WTC11 (cell line): ENCODE results near the gene PPA2. TPM values are rescaled to one million over a fixed set of nuclear protein-coding genes. Genes with fewer than 3 reads are reported as not detected.

ENCODE experiments used
- ATAC-seq: fragments of 200-7000 bp; cut with Tn5 transposase; 2 replicates; pipeline ENCODE4 v1.10.0; 2021; ENCODE audit warnings: mild to moderate bottlenecking, moderate library complexity
- CTCF ChIA-PET: fragments of 300-600 bp; sonication (Branson Sonifier 250); formaldehyde crosslinking; loops from one replicate; lab custom pipeline; 2021; ENCODE audit warnings: antibody characterized with exemption; lab: Charles Lee
- POLR2A ChIA-PET: fragments of 350-600 bp; sonication (Branson Sonifier 250); formaldehyde crosslinking; loops from one replicate; lab custom pipeline; 2021; ENCODE audit warnings: antibody characterized with exemption; lab: Charles Lee
- DNase-seq: peaks from one replicate; pipeline ENCODE4 v3.0.0; 2021; ENCODE audit warnings: low spot score
- H3K27ac Mint-ChIP-seq: 2 replicates; pipeline ENCODE4 v1.8.0; 2021; ENCODE audit warnings: mixed read lengths
- H3K27me3 Mint-ChIP-seq: 2 replicates; pipeline ENCODE4 v1.8.0; 2021; ENCODE audit warnings: low read depth, mild to moderate bottlenecking, moderate library complexity, mixed read lengths
- H3K36me3 Mint-ChIP-seq: 2 replicates; pipeline ENCODE4 v1.8.0; 2021; ENCODE audit warnings: mixed read lengths
- H3K4me1 Mint-ChIP-seq: 2 replicates; pipeline ENCODE4 v1.8.0; 2022; ENCODE audit warnings: mixed read lengths
- H3K4me3 Mint-ChIP-seq: 2 replicates; pipeline ENCODE4 v1.8.0; 2021; ENCODE audit warnings: mild to moderate bottlenecking, moderate library complexity, mixed read lengths
- H3K9me3 Mint-ChIP-seq: 2 replicates; pipeline ENCODE4 v1.8.0; 2021; ENCODE audit warnings: mixed read lengths
- CREB1 ChIP-seq: sonication (generic); formaldehyde crosslinking; IDR thresholded peaks from 2 replicates; pipeline ENCODE4 v1.8.0; 2023; ENCODE audit warnings: mild to moderate bottlenecking, missing genetic modification reagents
- E2F4 ChIP-seq: sonication (generic); formaldehyde crosslinking; IDR thresholded peaks from 2 replicates; pipeline ENCODE4 v1.8.1; 2022; ENCODE audit warnings: low read depth, mild to moderate bottlenecking, moderate library complexity, missing genetic modification reagents, borderline replicate concordance
- ESRRA ChIP-seq: sonication (generic); formaldehyde crosslinking; IDR thresholded peaks from 2 replicates; pipeline ENCODE4 v1.8.1; 2022; ENCODE audit warnings: mild to moderate bottlenecking, missing genetic modification reagents, borderline replicate concordance
- FOXJ3 ChIP-seq: sonication (generic); formaldehyde crosslinking; IDR thresholded peaks from 2 replicates; pipeline ENCODE4 v1.9.0; 2021; ENCODE audit warnings: missing genetic modification reagents, mild to moderate bottlenecking, borderline replicate concordance
- FOXP1 ChIP-seq: sonication (generic); formaldehyde crosslinking; IDR thresholded peaks from 2 replicates; pipeline ENCODE4 v1.8.0; 2022; ENCODE audit warnings: missing genetic modification reagents, mild to moderate bottlenecking, moderate library complexity, borderline replicate concordance
- HMGA2 ChIP-seq: fragments of 250-450 bp; sonication (Bioruptor Pico); IDR thresholded peaks from 2 replicates; pipeline ENCODE4 v1.4.0; 2021; ENCODE audit warnings: mild to moderate bottlenecking, moderate library complexity
- IRF2 ChIP-seq: sonication (generic); formaldehyde crosslinking; IDR thresholded peaks from 2 replicates; pipeline ENCODE4 v1.8.0; 2022; ENCODE audit warnings: low read depth, missing genetic modification reagents, borderline replicate concordance
- NR3C1 ChIP-seq: sonication (generic); formaldehyde crosslinking; conservative IDR thresholded peaks from 2 replicates; pipeline ENCODE4 v1.8.1; 2023; ENCODE audit warnings: low read depth, mild to moderate bottlenecking, missing genetic modification reagents
- RELA ChIP-seq: sonication (generic); formaldehyde crosslinking; IDR thresholded peaks from 2 replicates; pipeline ENCODE4 v1.8.1; 2022; ENCODE audit warnings: missing genetic modification reagents, mild to moderate bottlenecking, borderline replicate concordance
- SMAD3 ChIP-seq: sonication (generic); formaldehyde crosslinking; IDR thresholded peaks from 2 replicates; pipeline ENCODE4 v1.8.0; 2022; ENCODE audit warnings: missing genetic modification reagents, mild to moderate bottlenecking, borderline replicate concordance
- SP1 ChIP-seq: sonication (generic); formaldehyde crosslinking; conservative IDR thresholded peaks from 2 replicates; pipeline ENCODE4 v1.8.1; 2022; ENCODE audit warnings: missing genetic modification reagents
- TCF7 ChIP-seq: sonication (generic); formaldehyde crosslinking; IDR thresholded peaks from 2 replicates; pipeline ENCODE4 v1.8.0; 2022; ENCODE audit warnings: mild to moderate bottlenecking, low read depth, missing genetic modification reagents, moderate library complexity
- TEAD1 ChIP-seq: sonication (generic); formaldehyde crosslinking; IDR thresholded peaks from 2 replicates; pipeline ENCODE4 v1.8.0; 2022; ENCODE audit warnings: mild to moderate bottlenecking, missing genetic modification reagents
- USF1 ChIP-seq: sonication (generic); formaldehyde crosslinking; IDR thresholded peaks from 2 replicates; pipeline ENCODE4 v1.8.0; 2022; ENCODE audit warnings: mild to moderate bottlenecking, missing genetic modification reagents
- ZMAT4 ChIP-seq: fragments of 250-450 bp; sonication (Bioruptor Pico); IDR thresholded peaks from 2 replicates; pipeline ENCODE4 v1.9.0; 2021; ENCODE audit warnings: mild to moderate bottlenecking
- ZNF219 ChIP-seq: sonication (generic); formaldehyde crosslinking; IDR thresholded peaks from 2 replicates; pipeline ENCODE4 v1.8.0; 2023; ENCODE audit warnings: missing genetic modification reagents, mild to moderate bottlenecking, borderline replicate concordance
- ZNF232 ChIP-seq: sonication (generic); formaldehyde crosslinking; IDR thresholded peaks from 2 replicates; pipeline ENCODE4 v1.8.0; 2022; ENCODE audit warnings: mild to moderate bottlenecking, missing genetic modification reagents
- ZNF317 ChIP-seq: sonication (generic); formaldehyde crosslinking; IDR thresholded peaks from 2 replicates; pipeline ENCODE4 v1.8.1; 2023; ENCODE audit warnings: low read depth, mild to moderate bottlenecking, moderate library complexity, missing genetic modification reagents, borderline replicate concordance
- ZNF396 ChIP-seq: fragments of 250-450 bp; sonication (Bioruptor Pico); IDR thresholded peaks from 2 replicates; pipeline ENCODE4 v1.8.0; 2021; ENCODE audit warnings: mild to moderate bottlenecking, moderate library complexity, borderline replicate concordance
- total RNA-seq: library from RNA; stranded (reverse); gene quantifications from 3 replicates; pipeline ENCODE4 v1.2.3, GENCODE V29; 2021
- TF ChIP-seq, protein P1 (sequence below): sonication (generic); formaldehyde crosslinking; IDR thresholded peaks from 2 replicates; pipeline ENCODE4 v1.8.1; 2023; ENCODE audit warnings: mild to moderate bottlenecking, missing genetic modification reagents
- TF ChIP-seq, protein P2 (sequence below): sonication (generic); formaldehyde crosslinking; IDR thresholded peaks from 2 replicates; pipeline ENCODE4 v1.8.0; 2022; ENCODE audit warnings: mild to moderate bottlenecking, missing genetic modification reagents

The PPA2 gene
- total RNA-seq, 1 experiment from 2014 or later = 50.8 TPM

DNA sequence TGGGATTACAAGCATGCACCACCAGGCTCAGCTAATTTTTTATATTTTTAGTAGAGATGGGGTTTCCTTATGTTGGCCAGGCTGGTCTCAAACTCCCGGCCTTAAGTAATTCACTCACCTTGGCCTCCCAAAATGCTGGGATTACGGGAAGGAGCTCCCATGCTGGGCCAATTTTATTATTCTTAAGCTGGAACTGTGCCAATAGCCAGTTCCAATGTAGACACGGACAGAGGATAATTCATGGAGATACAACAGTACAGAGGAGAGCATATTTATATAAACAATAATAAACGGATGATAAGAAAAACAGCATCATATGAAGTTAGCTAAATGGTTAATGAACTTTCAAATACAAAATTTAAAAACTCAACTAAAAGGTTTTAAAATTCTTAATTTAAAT, 87.8 kb downstream of the PPA2 start:
- no peak for DNase-seq
- peaks cover 7% of the 10 kb centered on the region for H3K36me3 Mint-ChIP-seq
- no peaks in the 10 kb centered on the region; the same call in 1 of the 2 replicates for H3K4me1 Mint-ChIP-seq
- POLR2A ChIA-PET = no interaction called here
- no peaks in the 10 kb centered on the region for H3K9me3 Mint-ChIP-seq
- no peak for TF ChIP-seq TEAD1 (CRISPR knock-in tag)
- no peak for TF ChIP-seq ESRRA (CRISPR knock-in tag)
- no peak for TF ChIP-seq FOXJ3 (CRISPR knock-in tag)
- TF ChIP-seq ZNF232 (CRISPR knock-in tag) = no peak
- no peak for TF ChIP-seq E2F4 (CRISPR knock-in tag)
- H3K27me3 Mint-ChIP-seq = no peaks in the 10 kb centered on the region
- no peak overlapping the region for H3K27ac Mint-ChIP-seq
- CTCF ChIA-PET = no interaction called here
- ATAC-seq = no peak
- H3K4me3 Mint-ChIP-seq = no peak overlapping the region

GRCh38 chr4:105374071-105374470, 99.8 kb downstream of the PPA2 start:
- no peaks in the 10 kb centered on the region for H3K36me3 Mint-ChIP-seq
- CTCF ChIA-PET = no interaction called here
- no peaks in the 10 kb centered on the region for H3K27me3 Mint-ChIP-seq
- no peaks in the 10 kb centered on the region for H3K4me1 Mint-ChIP-seq
- ATAC-seq (no peak), DNase-seq (no peak)
- POLR2A ChIA-PET = no interaction called here
- no peak overlapping the region for H3K4me3 Mint-ChIP-seq
- no peak overlapping the region for H3K27ac Mint-ChIP-seq
- H3K9me3 Mint-ChIP-seq = no peaks in the 10 kb centered on the region
- TF ChIP-seq ZNF219 (CRISPR knock-in tag) (no peak), RELA (no peak), FOXP1 (no peak), HMGA2 (no peak), ZNF396 (CRISPR knock-in tag) (no peak), SMAD3 (CRISPR knock-in tag) (no peak), TCF7 (CRISPR knock-in tag) (no peak), ZMAT4 (CRISPR knock-in tag) (no peak), USF1 (CRISPR knock-in tag) (no peak), CREB1 (CRISPR knock-in tag) (no peak), ZNF317 (CRISPR knock-in tag) (no peak), NR3C1 (no peak), SP1 (CRISPR knock-in tag) (no peak), IRF2 (CRISPR knock-in tag) (no peak)
- TF ChIP-seq, protein P1, sequence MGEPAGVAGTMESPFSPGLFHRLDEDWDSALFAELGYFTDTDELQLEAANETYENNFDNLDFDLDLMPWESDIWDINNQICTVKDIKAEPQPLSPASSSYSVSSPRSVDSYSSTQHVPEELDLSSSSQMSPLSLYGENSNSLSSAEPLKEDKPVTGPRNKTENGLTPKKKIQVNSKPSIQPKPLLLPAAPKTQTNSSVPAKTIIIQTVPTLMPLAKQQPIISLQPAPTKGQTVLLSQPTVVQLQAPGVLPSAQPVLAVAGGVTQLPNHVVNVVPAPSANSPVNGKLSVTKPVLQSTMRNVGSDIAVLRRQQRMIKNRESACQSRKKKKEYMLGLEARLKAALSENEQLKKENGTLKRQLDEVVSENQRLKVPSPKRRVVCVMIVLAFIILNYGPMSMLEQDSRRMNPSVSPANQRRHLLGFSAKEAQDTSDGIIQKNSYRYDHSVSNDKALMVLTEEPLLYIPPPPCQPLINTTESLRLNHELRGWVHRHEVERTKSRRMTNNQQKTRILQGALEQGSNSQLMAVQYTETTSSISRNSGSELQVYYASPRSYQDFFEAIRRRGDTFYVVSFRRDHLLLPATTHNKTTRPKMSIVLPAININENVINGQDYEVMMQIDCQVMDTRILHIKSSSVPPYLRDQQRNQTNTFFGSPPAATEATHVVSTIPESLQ (CRISPR knock-in tag) = no peak
- TF ChIP-seq, protein P2, sequence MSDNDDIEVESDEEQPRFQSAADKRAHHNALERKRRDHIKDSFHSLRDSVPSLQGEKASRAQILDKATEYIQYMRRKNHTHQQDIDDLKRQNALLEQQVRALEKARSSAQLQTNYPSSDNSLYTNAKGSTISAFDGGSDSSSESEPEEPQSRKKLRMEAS (CRISPR knock-in tag) = no peak
